ENCODE results near the gene PIP4P1.

The PIP4P1 gene

GRCh38 chr14:20477211-20477876, 16.1 kb upstream of the PIP4P1 start:
- no peak for DNase-seq (ENCODE audit: low read depth)
- no peak overlapping the region for H3K4me3 ChIP-seq (ENCODE audit: control insufficient read depth, low read depth, low read length)
- TF ChIP-seq CTCF (conservative IDR thresholded peaks at IDR 0.05; ENCODE audit: control insufficient read depth, insufficient read depth, low read depth, low read length) = no peak

DNA sequence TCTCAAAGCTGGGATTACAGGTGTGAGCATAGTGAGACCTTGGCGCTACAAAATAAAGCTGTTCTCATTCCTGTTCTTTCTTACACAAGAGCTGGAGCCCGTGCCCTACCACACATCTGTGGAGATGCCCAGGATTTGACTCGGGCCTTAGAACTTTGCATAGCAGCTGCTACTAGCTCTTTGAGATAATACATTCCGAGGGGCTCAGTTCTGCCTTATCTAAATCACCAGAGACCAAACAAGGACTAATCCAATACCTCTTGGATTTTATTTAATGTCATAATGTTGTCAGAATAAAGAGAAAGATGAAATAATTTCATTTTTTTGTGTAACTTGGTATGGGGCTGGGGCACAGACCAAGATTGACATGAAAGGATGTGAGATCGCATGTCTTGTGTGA, 15.5 kb upstream of the PIP4P1 start:
- no peak overlapping the region for H3K4me3 ChIP-seq (ENCODE audit: control insufficient read depth, low read depth, low read length)
- TF ChIP-seq CTCF (conservative IDR thresholded peaks at IDR 0.05; ENCODE audit: control insufficient read depth, insufficient read depth, low read depth, low read length) = no peak
- no peak for DNase-seq (ENCODE audit: low read depth)

DNA sequence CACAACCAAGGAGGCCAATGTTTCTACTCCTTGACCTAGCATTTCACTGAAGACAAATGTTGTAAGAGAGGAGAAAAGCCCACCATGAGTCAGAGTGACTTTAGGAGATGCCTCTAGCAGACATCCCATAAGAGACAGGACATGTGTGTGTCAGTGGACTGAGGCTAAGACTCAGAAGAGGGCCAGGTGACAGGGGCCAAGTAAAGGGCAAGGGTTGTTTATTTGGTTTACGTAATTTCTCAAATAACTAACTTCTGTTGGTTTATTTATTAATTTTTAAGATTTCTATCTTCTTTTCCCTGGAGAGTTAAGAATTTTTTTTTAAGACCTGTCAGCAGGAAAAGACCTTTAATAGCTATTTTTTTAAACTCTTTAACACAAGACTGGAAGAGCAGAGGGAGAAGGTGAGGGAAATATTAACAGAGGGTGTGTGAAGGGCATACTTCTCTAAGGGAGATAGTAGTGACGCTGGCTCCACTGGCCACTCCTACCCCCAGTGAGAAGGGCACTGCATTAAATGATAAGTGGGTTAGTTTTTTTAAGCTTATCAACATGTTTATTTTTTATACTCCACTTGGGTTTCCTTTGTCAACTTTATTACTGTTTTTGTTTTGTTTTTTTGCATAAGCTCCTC, 11.4 kb upstream of the PIP4P1 start:
- H3K4me3 ChIP-seq (ENCODE audit: control insufficient read depth, low read depth, low read length) = no peak overlapping the region
- TF ChIP-seq CTCF (conservative IDR thresholded peaks at IDR 0.05; ENCODE audit: control insufficient read depth, insufficient read depth, low read depth, low read length) = no peak
- no peak for DNase-seq (ENCODE audit: low read depth)

DNA sequence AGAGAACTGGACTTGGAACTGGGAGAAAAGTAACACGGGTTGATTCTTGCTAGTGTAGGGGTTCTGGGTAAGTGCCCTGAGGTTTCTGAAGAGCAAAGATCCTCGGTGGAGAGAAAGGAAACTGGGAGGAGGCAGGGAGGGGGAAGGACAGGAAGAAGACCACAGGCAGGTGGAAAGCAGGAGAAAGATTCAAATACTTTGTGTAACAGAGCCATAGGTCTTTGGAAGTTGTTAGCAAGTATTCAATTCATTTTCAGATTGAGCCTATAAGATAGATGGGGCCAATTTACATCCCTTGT, 9.3 kb upstream of the PIP4P1 start:
- no peak for TF ChIP-seq CTCF (conservative IDR thresholded peaks at IDR 0.05; ENCODE audit: control insufficient read depth, insufficient read depth, low read depth, low read length)
- DNase-seq (ENCODE audit: low read depth) = no peak
- peak overlapping the region; percentile 97 for H3K4me3 ChIP-seq (ENCODE audit: control insufficient read depth, low read depth, low read length)

DNA sequence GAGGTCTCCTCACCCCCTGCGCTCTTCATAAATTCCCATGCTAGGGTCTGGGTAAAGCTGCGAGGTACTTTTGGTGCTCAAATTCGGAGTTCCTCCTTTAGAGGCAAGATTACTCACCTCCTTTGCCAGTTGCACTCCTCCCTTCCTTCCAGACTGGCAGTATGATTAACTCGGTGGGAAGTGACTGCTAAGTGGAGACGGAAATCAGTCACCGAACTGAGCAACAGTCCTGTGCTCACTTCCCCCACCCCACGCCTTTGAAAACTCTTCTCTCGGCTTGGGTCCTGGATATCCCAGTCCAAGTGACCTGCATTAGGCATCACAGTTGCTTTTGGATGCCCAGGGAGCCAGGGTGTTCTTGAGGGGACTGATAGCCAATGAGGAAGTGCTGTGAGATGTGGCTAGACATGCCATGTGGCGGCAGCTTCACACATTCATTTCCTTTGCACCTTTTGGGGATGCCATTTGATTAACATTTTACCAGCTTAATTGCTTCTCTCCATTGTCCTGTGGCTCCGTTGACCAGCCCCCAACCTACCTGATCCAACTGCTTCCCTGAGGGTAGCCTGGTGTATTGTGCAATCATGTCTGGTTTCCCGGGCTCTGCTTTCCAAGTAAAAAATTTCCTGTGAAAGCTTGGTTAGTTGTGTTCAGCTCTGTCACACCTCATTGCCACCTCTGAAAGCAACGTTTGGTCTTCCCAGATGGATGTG, 8.8 kb upstream of the PIP4P1 start:
- H3K4me3 ChIP-seq (ENCODE audit: control insufficient read depth, low read depth, low read length) = peak overlapping the region; percentile 97
- peak; percentile 88 for DNase-seq (ENCODE audit: low read depth)
- no peak for TF ChIP-seq CTCF (conservative IDR thresholded peaks at IDR 0.05; ENCODE audit: control insufficient read depth, insufficient read depth, low read depth, low read length)

- peak; percentile 91 for DNase-seq (ENCODE audit: low read depth)
- TF ChIP-seq CTCF (conservative IDR thresholded peaks at IDR 0.05; ENCODE audit: control insufficient read depth, insufficient read depth, low read depth, low read length) = no peak
Observed at GRCh38 chr14:20469242-20469889, 8.1 kb upstream of the PIP4P1 start, which contains the start of gene PNP. Gene PNP (plus strand): TSS chr14:20469406. CDS start chr14:20469525, 119 bp downstream.

More at GRCh38 chr14:20469242-20469889, 8.1 kb upstream of the PIP4P1 start, which contains the start of gene PNP:
- peak within 1 kb of the TSS; percentile 97 for H3K4me3 ChIP-seq (ENCODE audit: control insufficient read depth, low read depth, low read length)

Data from fibroblast of mammary gland (primary cell).